ENCODE measurements around the gene SPAG16.
A peak's percentile ranks its signal among the peaks of the same experiment; 100 is the strongest.

The SPAG16 gene

GRCh38 chr2:213451542-213452239 lies 167.4 kb downstream of the SPAG16 start:
- TF ChIP-seq TSHZ2 (CRISPR knock-in tag; IDR thresholded peaks at IDR 0.05) (no peak), RARB (CRISPR knock-in tag; IDR thresholded peaks at IDR 0.05) (no peak), ZFP3 (CRISPR knock-in tag; IDR thresholded peaks at IDR 0.05) (no peak), ZNF8 (CRISPR knock-in tag; IDR thresholded peaks at IDR 0.05) (no peak), SNAI2 (CRISPR knock-in tag; IDR thresholded peaks at IDR 0.05) (no peak)
- ATAC-seq = no peak

GRCh38 chr2:213455316-213456008 lies 171.2 kb downstream of the SPAG16 start:
- no peak for ATAC-seq

GRCh38 chr2:213475433-213475832 lies 191.2 kb downstream of the SPAG16 start:
- no peak for ATAC-seq
- TF ChIP-seq TSHZ2 (CRISPR knock-in tag; IDR thresholded peaks at IDR 0.05) (no peak), ESRRG (CRISPR knock-in tag; IDR thresholded peaks at IDR 0.05) (no peak), ZNF70 (CRISPR knock-in tag; IDR thresholded peaks at IDR 0.05) (no peak), ZNF8 (CRISPR knock-in tag; IDR thresholded peaks at IDR 0.05) (no peak), ZFP3 (CRISPR knock-in tag; IDR thresholded peaks at IDR 0.05) (no peak), RARB (CRISPR knock-in tag; IDR thresholded peaks at IDR 0.05) (no peak), ZNF565 (CRISPR knock-in tag; conservative IDR thresholded peaks at IDR 0.05; ENCODE audit: low read depth) (no peak), BACH2 (CRISPR knock-in tag; IDR thresholded peaks at IDR 0.05; ENCODE audit: borderline replicate concordance) (no peak), TOX (CRISPR knock-in tag; IDR thresholded peaks at IDR 0.05; ENCODE audit: borderline replicate concordance) (no peak), CSRNP3 (CRISPR knock-in tag; IDR thresholded peaks at IDR 0.05) (no peak), ISL1 (CRISPR knock-in tag; IDR thresholded peaks at IDR 0.05) (no peak), ZFP30 (CRISPR knock-in tag; IDR thresholded peaks at IDR 0.05) (no peak), GLIS3 (CRISPR knock-in tag; IDR thresholded peaks at IDR 0.05) (no peak), PPARA (CRISPR knock-in tag; IDR thresholded peaks at IDR 0.05; ENCODE audit: borderline replicate concordance) (no peak), CREB5 (CRISPR knock-in tag; IDR thresholded peaks at IDR 0.05; ENCODE audit: low read depth) (no peak), CSDC2 (CRISPR knock-in tag; IDR thresholded peaks at IDR 0.05) (no peak), SNAI2 (CRISPR knock-in tag; IDR thresholded peaks at IDR 0.05) (no peak), OSR1 (CRISPR knock-in tag; IDR thresholded peaks at IDR 0.05) (no peak)

More at GRCh38 chr2:213455316-213456008, 171.2 kb downstream of the SPAG16 start:
- TF ChIP-seq CSRNP3 (CRISPR knock-in tag; IDR thresholded peaks at IDR 0.05) (no peak), ISL1 (CRISPR knock-in tag; IDR thresholded peaks at IDR 0.05) (0 out of 2 replicates have a peak, but pooled peaks have one; percentile 10), ZNF8 (CRISPR knock-in tag; IDR thresholded peaks at IDR 0.05) (no peak), SNAI2 (CRISPR knock-in tag; IDR thresholded peaks at IDR 0.05) (no peak)
